HG02981 (cell line): ENCODE data around the gene LHFPL2.

Source experiments
- ATAC-seq: cut with Tn5 transposase; IDR thresholded peaks from one replicate; pipeline ENCODE4 v1.9.1; 2021; ENCODE audit warnings: mild to moderate bottlenecking, moderate library complexity; ENCODE audit not compliant: unreplicated experiment

The LHFPL2 gene

GRCh38 chr5:78597068-78597973 is 51.3 kb downstream of the LHFPL2 start:
- no peak for ATAC-seq

DNA sequence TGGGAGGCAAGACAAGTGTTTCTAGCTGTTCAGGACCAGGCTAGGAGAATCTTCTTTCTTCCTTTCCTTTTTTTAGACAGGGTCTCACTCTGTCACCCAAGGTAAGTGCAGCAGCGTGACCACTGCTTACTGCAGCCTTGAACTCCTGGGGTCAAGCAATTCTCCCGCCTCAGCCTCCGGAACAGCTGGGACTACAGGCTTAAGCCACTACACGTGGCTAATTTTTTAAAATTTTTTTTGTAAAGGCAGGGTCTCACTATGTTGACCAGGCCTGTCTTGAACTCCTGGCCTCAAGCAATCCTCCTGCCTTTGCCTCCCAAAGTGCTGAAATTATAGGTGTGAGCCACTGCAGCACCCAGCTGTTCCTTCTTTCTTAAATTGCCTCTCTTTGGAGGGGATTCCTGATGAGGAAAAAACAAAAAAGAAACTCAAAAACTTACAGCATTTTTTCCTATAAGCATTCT is 53.1 kb downstream of the LHFPL2 start:
- no peak for ATAC-seq

GRCh38 chr5:78594610-78595457 is 53.7 kb downstream of the LHFPL2 start:
- ATAC-seq, result no peak

- ATAC-seq, result no peak
Measured at GRCh38 chr5:78594021-78594420, 54.6 kb downstream of the LHFPL2 start.

DNA sequence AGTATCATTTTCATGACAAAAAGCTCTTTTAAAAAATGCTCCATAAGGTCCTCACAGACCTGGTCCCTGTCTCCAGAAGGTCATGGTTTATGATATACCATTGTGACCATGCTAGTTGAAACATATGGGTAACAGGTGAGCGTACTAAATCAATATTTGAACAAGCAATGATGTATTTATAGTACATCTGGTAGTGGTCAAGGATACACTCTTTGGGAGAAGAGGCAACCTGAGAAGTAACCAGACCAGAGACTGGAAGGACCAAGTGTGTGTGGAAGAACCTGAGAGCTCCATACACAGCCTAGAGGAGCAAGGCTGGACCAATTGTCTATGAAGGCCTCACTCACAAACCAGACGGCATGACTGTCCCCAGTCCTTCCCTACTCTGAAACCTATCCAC is 55.1 kb downstream of the LHFPL2 start:
- no peak for ATAC-seq

DNA sequence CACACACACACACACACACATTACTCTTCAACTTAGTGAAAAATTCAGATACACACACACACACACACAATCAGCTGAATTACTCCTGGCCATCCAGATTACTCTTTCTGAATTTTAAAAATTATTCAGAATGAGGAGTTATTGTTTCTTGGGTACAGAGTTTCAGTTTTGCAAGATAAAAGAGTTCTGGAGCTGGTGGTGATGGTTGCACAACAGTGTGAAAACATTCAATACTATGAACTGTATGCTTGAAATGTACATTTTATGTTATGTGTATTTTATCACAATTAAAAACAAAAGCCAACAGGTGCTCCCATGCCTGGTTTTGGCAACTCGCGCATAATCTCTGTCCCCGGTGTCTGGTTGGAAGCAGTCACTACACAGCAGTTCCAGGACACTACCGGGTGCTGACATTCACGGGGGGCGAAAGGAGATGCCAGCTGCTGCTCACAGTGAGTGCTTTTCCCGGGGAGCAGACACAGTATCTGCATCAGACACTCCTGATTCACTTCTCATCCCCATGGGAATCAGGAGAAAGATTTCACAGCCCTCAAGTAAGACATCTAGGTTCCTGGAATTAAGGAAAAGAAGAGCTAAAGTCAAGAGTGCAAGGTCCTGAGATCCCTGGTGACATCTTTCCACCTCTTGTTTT is 55.7 kb downstream of the LHFPL2 start:
- ATAC-seq, result no peak

- peak; percentile 56 for ATAC-seq
Measured at GRCh38 chr5:78591972-78592700, 56.4 kb downstream of the LHFPL2 start.

- no peak for ATAC-seq
Measured at GRCh38 chr5:78591138-78591612, 57.4 kb downstream of the LHFPL2 start.

DNA sequence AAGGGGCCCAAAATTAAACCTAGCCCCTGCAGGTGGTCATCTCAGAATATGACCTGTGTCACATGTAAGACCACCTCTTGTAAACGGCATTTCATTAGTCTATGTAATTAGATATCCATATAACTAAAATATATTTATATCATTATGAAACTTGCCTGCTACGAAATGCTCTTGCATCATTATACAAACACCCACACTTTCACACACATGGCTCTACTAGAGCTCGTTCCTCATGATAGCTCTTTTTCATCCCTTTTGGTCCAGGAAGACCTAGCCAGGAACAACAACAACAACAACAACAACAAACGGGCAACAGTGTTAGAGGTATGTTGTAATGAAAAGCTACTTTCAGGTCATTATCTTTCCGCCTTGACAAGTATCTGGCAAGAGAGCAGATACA is 58.6 kb downstream of the LHFPL2 start:
- ATAC-seq, result no peak

- no peak for ATAC-seq
Measured at GRCh38 chr5:78588507-78588906, 60.1 kb downstream of the LHFPL2 start.

GRCh38 chr5:78587775-78588291 is 60.7 kb downstream of the LHFPL2 start:
- no peak for ATAC-seq

DNA sequence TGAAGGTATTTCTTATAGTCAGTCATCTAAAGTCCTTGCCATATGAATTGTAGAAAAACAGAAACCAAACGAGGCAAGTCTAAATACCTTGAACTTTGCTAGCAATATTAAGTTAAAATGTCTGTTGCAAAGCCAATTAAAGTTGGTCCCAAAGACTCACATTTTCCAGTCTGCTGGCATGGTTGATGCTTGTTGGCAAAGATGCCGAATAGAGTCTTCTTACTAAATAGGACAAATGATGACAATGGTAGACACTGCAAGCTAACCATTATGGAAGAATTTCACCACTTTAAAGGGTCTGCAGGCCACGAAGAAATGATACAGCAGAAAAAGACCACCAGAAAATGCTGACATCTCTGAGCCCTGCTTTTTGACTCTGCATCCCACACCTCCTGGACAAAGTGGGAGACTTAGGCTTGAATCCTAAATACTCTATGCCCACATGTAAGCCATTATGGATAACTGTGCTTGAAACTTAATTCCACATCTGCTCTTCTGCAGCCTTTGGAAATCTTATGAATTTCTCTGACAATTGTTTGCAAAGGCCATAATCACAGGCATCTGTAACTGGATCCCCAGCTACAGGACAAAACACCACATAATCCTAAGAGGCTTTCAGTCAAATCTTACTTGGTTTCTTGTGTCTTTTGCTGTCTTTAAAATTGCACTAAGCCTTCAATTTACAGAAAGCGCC is 61.3 kb downstream of the LHFPL2 start:
- ATAC-seq, result no peak

DNA sequence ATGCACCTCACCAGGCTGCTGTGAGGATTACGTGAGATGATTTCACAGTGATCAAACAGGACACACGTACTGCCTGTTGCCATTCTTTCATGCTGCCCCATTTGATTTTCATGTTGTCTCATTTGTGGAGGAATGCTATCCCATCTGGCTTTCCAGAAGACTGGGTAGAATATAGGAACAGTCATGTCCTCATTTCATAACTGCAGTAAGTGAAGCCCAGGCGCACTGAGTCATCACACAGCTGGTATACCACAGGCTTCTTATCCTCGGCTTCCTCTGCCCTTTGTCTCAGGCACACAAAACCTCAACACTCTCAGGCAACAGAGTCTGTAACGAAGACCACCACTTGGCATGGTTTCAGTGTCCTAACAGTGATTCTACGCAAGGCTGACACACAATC is 62.3 kb downstream of the LHFPL2 start:
- ATAC-seq, result no peak

DNA sequence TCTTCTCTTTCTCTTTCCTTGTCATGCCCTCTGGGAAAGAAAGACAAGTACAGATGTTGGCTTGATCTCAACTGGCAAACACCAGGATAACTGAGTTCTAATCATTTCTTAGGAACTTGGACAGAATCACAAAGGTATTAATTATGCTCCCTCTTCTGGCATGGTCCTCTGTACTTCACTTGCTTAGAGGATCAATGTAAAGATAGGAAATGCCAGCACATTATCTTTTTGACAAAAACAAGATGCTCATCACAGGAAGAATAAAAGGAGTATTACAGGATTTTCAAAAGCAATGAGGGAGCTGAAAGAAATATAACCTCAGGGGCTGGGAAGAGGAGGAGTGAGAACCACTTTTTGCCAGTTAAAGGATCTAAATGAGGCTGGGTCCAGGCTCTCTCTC is 70.6 kb downstream of the LHFPL2 start:
- no peak for ATAC-seq

DNA sequence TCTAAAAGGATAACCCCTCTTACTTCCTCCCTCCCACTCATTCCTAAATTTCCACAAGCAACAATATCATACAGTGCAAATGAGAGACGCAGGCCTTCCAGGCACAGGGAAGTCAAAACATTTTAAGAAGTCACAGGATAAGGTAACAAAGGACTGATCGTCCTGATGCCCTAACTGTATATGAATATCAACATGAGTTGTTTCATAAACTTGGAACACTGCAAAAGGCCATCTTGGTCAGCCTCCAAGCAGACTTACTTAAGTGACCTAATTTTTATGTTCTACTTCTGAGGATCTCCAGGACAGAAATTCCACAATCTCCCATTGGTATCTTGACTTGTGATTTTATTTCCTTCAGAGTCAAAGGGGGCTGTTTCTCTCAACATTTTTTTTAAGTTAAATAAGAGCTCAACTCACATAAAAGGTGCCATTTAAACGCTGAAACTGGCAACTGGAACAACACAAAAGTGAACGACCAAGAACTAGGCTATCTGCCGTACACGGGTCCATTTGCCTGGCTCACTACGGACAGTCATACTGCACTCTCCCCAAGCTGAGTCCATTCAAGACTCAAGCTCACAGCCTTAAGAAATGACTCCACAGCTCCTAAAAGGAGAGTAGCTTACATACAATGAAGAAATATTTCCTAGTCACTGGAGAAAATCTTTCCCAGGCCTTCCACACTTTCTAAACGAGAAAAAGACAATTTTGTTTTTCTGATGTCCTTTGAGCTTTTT is 71.3 kb downstream of the LHFPL2 start:
- no peak for ATAC-seq

GRCh38 chr5:78576376-78576775 is 72.2 kb downstream of the LHFPL2 start:
- ATAC-seq, result no peak

DNA sequence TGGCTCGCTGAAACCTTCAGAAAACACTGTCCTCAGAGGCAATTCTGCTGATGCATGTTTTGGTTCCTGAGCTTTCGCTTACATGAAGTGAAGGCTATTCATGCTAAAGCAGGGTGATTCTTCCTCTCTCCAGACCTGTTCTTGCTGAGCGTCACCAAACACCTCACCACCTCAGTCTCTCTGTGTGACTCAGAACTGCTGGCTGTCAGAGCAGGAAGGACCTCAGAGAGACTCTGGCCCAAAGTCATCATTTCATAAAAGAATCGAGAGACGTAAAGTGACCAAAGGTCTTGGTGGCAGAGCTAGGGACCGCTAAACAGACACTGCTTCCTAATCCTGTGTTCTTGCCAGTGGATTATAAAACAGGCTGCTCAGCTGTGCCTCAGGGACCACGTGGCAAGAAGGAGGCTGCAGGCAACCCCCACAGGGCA is 73.8 kb downstream of the LHFPL2 start:
- ATAC-seq, result no peak

- no peak for ATAC-seq
Measured at GRCh38 chr5:78574131-78574673, 74.4 kb downstream of the LHFPL2 start.

DNA sequence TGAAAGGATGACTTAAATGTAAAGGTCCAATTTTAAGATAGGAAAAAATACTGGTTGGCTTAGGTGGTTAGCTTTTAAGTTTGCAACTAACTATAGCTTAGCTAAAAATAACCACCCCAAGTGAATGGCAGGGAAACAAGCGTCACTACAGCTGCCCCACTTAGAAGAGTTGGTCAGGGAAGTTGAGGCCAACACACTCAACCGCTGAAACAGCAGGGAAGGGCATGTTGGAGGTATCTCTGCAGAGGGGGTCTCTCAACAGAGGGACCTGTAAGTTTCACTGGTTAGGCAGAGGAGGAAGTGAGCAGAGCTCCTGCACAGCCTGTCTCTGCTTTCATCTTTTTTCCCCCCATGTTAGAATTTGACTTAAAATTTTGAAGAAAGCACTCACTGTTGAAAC is 75.3 kb downstream of the LHFPL2 start:
- peak; percentile 58 for ATAC-seq
